Measurements from ENCODE around the gene PSG2.
"Not testable (repeated sequence)": the region's sequence is repeated elsewhere in the genome, so short reads cannot be mapped to it uniquely, and the experiment has no call there.

The PSG2 gene

GRCh38 chr19:43062418-43062817 is 20.1 kb downstream of the PSG2 start:
- not testable (repeated sequence) for DNase-seq

GRCh38 chr19:43061326-43061725 is 21.2 kb downstream of the PSG2 start:
- not testable (repeated sequence) for DNase-seq

GRCh38 chr19:43060254-43060653 is 22.2 kb downstream of the PSG2 start:
- not testable (repeated sequence) for DNase-seq

GRCh38 chr19:43059482-43059881 is 23.0 kb downstream of the PSG2 start:
- not testable (repeated sequence) for DNase-seq

GRCh38 chr19:43058440-43058839 is 24.1 kb downstream of the PSG2 start:
- DNase-seq, result not testable (repeated sequence)

- not testable (repeated sequence) for DNase-seq
These were observed 34.5 kb downstream of the PSG2 start for GRCh38 chr19:43047966-43048365.

GRCh38 chr19:43046578-43046977 is 35.9 kb downstream of the PSG2 start:
- not testable (repeated sequence) for DNase-seq

GRCh38 chr19:43043492-43044180 is 38.9 kb downstream of the PSG2 start:
- not testable (repeated sequence) for DNase-seq

GRCh38 chr19:43031645-43032044 is 50.9 kb downstream of the PSG2 start:
- DNase-seq, result not testable (repeated sequence)

- DNase-seq, result no peak
These were observed 53.6 kb downstream of the PSG2 start for GRCh38 chr19:43028866-43029265.

GRCh38 chr19:43027985-43028384 is 54.5 kb downstream of the PSG2 start:
- DNase-seq, result not testable (repeated sequence)

GRCh38 chr19:43027061-43027460 is 55.4 kb downstream of the PSG2 start:
- not testable (repeated sequence) for DNase-seq

- DNase-seq, result not testable (repeated sequence)
These were observed 56.1 kb downstream of the PSG2 start, which contains the start of gene PSG11 for GRCh38 chr19:43026369-43026768. Gene PSG11, minus strand, starts transcription at chr19:43026469. Its CDS starts 97 bp downstream, at chr19:43026372.

GRCh38 chr19:43022098-43022497 is 60.4 kb downstream of the PSG2 start:
- not testable (repeated sequence) for DNase-seq

GRCh38 chr19:43021629-43022028 is 60.9 kb downstream of the PSG2 start:
- not testable (repeated sequence) for DNase-seq

- not testable (repeated sequence) for DNase-seq
These were observed 62.9 kb downstream of the PSG2 start for GRCh38 chr19:43019588-43019987.
